ENCODE results near the gene RGS7.

RGS7 gene

GRCh38 chr1:241356519-241357365 lies at the start of gene RGS7:
Gene RGS7 (minus strand): TSS chr1:241357205.
- Mint-ChIP-seq H3K4me1 (ENCODE audit: low read depth) (peaks cover 2% of the 10 kb centered on the region), H3K9me3 (no peaks in the 10 kb centered on the region), H3K36me3 (ENCODE audit: low read depth) (no peaks in the 10 kb centered on the region), H3K27me3 (ENCODE audit: low read depth) (peaks cover 45% of the 10 kb centered on the region), H3K4me3 (no peak within 1 kb of the TSS), H3K27ac (no peak within 1 kb of the TSS)

GRCh38 chr1:241406421-241406820 lies 49.4 kb upstream of the RGS7 start:
- Mint-ChIP-seq H3K9me3 (no peaks in the 10 kb centered on the region), H3K36me3 (ENCODE audit: low read depth) (no peaks in the 10 kb centered on the region), H3K4me1 (ENCODE audit: low read depth) (no peaks in the 10 kb centered on the region), H3K27ac (no peak overlapping the region), H3K27me3 (ENCODE audit: low read depth) (no peaks in the 10 kb centered on the region), H3K4me3 (no peak overlapping the region)

DNA sequence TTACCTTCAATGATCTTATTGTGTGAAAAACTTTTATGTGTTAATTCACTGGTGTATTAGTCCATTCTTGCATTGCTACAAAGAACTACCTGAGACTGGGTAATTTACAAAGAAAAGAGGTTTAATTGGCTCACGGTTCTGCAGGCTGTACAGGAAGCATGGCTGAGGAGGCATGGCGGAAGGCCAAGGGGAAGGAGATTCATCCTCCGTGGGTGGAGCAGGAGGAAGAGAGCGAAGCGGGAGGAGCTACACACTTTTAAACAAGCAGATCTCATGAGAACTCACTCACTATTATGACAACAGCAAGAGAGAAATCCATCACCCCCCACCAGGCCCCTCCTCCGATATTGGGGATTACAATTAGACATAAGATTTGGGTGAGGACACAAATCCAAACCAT lies 44.2 kb upstream of the RGS7 start:
- Mint-ChIP-seq H3K4me3 (no peak overlapping the region), H3K36me3 (ENCODE audit: low read depth) (no peaks in the 10 kb centered on the region), H3K27ac (no peak overlapping the region), H3K9me3 (no peaks in the 10 kb centered on the region), H3K27me3 (ENCODE audit: low read depth) (no peaks in the 10 kb centered on the region), H3K4me1 (ENCODE audit: low read depth) (no peaks in the 10 kb centered on the region)

GRCh38 chr1:241396747-241397681 lies 40.0 kb upstream of the RGS7 start:
- Mint-ChIP-seq H3K36me3 (ENCODE audit: low read depth) (no peaks in the 10 kb centered on the region), H3K4me3 (no peak overlapping the region), H3K9me3 (no peaks in the 10 kb centered on the region), H3K4me1 (ENCODE audit: low read depth) (no peaks in the 10 kb centered on the region), H3K27ac (no peak overlapping the region), H3K27me3 (ENCODE audit: low read depth) (no peaks in the 10 kb centered on the region)

- no peaks in the 10 kb centered on the region for H3K27me3 Mint-ChIP-seq (ENCODE audit: low read depth)
- no peaks in the 10 kb centered on the region for H3K36me3 Mint-ChIP-seq (ENCODE audit: low read depth)
- H3K4me3 Mint-ChIP-seq, result no peak overlapping the region
- H3K4me1 Mint-ChIP-seq (ENCODE audit: low read depth), result no peaks in the 10 kb centered on the region
- no peaks in the 10 kb centered on the region for H3K9me3 Mint-ChIP-seq
- no peak overlapping the region for H3K27ac Mint-ChIP-seq
Measured at GRCh38 chr1:241391926-241392710, 35.1 kb upstream of the RGS7 start.

GRCh38 chr1:241390526-241390925 lies 33.5 kb upstream of the RGS7 start:
- no peak overlapping the region for H3K4me3 Mint-ChIP-seq
- no peak overlapping the region for H3K27ac Mint-ChIP-seq

DNA sequence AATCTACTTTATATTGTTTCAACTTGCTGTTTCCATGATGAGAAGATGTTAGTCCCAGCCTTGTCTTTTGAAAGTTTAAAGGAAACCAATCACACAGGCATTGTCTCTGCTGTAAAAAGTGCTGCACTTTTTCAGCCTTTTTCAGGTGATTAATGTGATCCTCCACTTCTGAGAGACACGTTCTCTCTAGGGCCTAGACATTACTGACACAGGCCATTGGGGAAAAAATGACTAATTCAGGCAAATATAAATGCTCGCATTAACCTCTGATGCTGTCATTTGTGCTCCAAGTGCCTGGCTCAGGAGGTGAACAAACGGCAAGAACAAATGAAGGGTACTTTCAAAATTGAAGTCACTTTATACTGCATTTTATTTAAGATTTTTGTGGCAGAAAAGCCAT lies 32.4 kb upstream of the RGS7 start:
- no peaks in the 10 kb centered on the region for H3K9me3 Mint-ChIP-seq
- no peaks in the 10 kb centered on the region for H3K27me3 Mint-ChIP-seq (ENCODE audit: low read depth)
- no peaks in the 10 kb centered on the region for H3K36me3 Mint-ChIP-seq (ENCODE audit: low read depth)
- no peak overlapping the region for H3K4me3 Mint-ChIP-seq
- H3K4me1 Mint-ChIP-seq (ENCODE audit: low read depth), result no peaks in the 10 kb centered on the region
- no peak overlapping the region for H3K27ac Mint-ChIP-seq

More at GRCh38 chr1:241390526-241390925, 33.5 kb upstream of the RGS7 start:
- Mint-ChIP-seq H3K27me3 (ENCODE audit: low read depth) (no peaks in the 10 kb centered on the region), H3K36me3 (ENCODE audit: low read depth) (no peaks in the 10 kb centered on the region), H3K4me1 (ENCODE audit: low read depth) (no peaks in the 10 kb centered on the region), H3K9me3 (no peaks in the 10 kb centered on the region)

- Mint-ChIP-seq H3K27ac (no peak overlapping the region), H3K36me3 (ENCODE audit: low read depth) (no peaks in the 10 kb centered on the region), H3K4me3 (no peak overlapping the region), H3K4me1 (ENCODE audit: low read depth) (no peaks in the 10 kb centered on the region), H3K27me3 (ENCODE audit: low read depth) (no peaks in the 10 kb centered on the region), H3K9me3 (no peaks in the 10 kb centered on the region)
Measured at GRCh38 chr1:241387216-241387615, 30.2 kb upstream of the RGS7 start.

GRCh38 chr1:241376701-241377100 lies 19.7 kb upstream of the RGS7 start:
- Mint-ChIP-seq H3K36me3 (ENCODE audit: low read depth) (no peaks in the 10 kb centered on the region), H3K4me3 (no peak overlapping the region), H3K9me3 (no peaks in the 10 kb centered on the region), H3K4me1 (ENCODE audit: low read depth) (no peaks in the 10 kb centered on the region), H3K27ac (no peak overlapping the region), H3K27me3 (ENCODE audit: low read depth) (no peaks in the 10 kb centered on the region)

DNA sequence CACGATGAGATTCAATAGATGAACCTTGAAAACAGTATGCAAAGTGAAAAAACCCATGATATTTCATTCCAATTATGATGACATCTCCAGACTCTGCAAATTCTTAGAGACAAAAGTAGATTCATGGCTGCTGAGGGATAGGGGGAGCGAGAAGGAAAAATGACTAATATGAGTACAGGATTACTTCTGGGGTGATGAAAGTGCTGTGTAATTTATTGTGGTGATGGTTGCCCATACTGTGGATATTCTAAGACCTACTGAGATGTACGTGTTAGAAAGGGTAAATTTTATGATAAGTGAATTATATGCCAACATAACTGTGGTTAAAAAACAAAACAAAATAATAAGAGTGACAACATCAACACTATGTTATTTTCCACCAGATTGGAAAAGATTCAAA lies 18.9 kb upstream of the RGS7 start:
- H3K36me3 Mint-ChIP-seq (ENCODE audit: low read depth), result no peaks in the 10 kb centered on the region
- H3K27ac Mint-ChIP-seq, result no peak overlapping the region
- H3K4me1 Mint-ChIP-seq (ENCODE audit: low read depth), result no peaks in the 10 kb centered on the region
- no peaks in the 10 kb centered on the region for H3K9me3 Mint-ChIP-seq
- H3K27me3 Mint-ChIP-seq (ENCODE audit: low read depth), result no peaks in the 10 kb centered on the region
- H3K4me3 Mint-ChIP-seq, result no peak overlapping the region

DNA sequence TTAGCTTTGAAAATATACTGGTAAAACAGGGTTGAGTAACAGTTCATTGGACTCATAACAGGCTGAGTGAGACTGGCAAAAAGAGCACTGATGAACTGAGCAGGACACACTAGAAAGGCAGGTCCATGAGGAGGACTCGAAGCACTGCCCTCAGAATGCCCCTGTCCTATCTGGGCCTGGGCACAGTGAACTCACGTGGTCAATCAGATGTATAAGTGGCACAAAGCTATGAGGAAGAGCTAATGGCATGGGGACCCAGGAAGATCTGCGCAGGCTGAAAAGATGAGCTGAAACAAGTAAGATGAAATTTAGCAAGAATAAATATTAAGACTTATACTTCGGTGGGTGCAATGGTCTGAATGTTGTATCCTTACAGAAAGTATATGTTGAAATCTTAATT lies 9.2 kb upstream of the RGS7 start:
- H3K27me3 Mint-ChIP-seq (ENCODE audit: low read depth), result no peaks in the 10 kb centered on the region
- no peak overlapping the region for H3K4me3 Mint-ChIP-seq
- H3K4me1 Mint-ChIP-seq (ENCODE audit: low read depth), result no peaks in the 10 kb centered on the region
- no peak overlapping the region for H3K27ac Mint-ChIP-seq
- no peaks in the 10 kb centered on the region for H3K36me3 Mint-ChIP-seq (ENCODE audit: low read depth)
- no peaks in the 10 kb centered on the region for H3K9me3 Mint-ChIP-seq

DNA sequence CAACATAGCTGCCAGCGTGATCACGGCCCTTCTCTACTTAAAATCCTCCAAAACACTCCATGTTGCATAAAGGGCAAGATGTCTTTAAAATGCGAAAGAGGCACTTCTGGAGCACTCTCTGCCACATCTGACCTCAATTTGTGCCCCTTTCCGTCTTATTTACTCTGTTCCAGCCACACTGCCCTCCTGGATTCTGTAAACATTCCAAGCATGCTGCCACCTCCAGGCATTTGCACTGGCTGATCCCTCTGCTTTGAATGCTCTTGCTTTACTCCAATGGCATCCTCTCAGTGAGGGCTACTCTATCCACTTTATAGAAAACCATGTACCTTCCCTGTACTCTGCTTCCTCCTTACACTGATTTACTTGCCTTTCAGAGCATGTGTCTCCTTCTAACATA lies 5.3 kb upstream of the RGS7 start:
- H3K4me1 Mint-ChIP-seq (ENCODE audit: low read depth), result no peaks in the 10 kb centered on the region
- H3K9me3 Mint-ChIP-seq, result no peaks in the 10 kb centered on the region
- H3K27ac Mint-ChIP-seq, result no peak overlapping the region
- H3K36me3 Mint-ChIP-seq (ENCODE audit: low read depth), result no peaks in the 10 kb centered on the region
- peaks cover 21% of the 10 kb centered on the region for H3K27me3 Mint-ChIP-seq (ENCODE audit: low read depth)
- no peak overlapping the region for H3K4me3 Mint-ChIP-seq

- H3K4me1 Mint-ChIP-seq (ENCODE audit: low read depth), result peaks cover 2% of the 10 kb centered on the region
- H3K36me3 Mint-ChIP-seq (ENCODE audit: low read depth), result no peaks in the 10 kb centered on the region
- H3K9me3 Mint-ChIP-seq, result no peaks in the 10 kb centered on the region
- H3K27me3 Mint-ChIP-seq (ENCODE audit: low read depth), result peaks cover 45% of the 10 kb centered on the region
- no peak overlapping the region for H3K27ac Mint-ChIP-seq
- no peak overlapping the region for H3K4me3 Mint-ChIP-seq
Measured at GRCh38 chr1:241357366-241358340, 648 bp upstream of the RGS7 start.
